Raji (cell line): Measurements from ENCODE around the gene NFASC.

ENCODE experiments used
- POLR2A ChIP-seq: IDR thresholded peaks from 2 replicates; pipeline ENCODE4 v1.6.1; 2011; ENCODE audit warnings: low read depth, low read length, control low read depth; ENCODE audit not compliant: insufficient read depth

The NFASC gene

DNA sequence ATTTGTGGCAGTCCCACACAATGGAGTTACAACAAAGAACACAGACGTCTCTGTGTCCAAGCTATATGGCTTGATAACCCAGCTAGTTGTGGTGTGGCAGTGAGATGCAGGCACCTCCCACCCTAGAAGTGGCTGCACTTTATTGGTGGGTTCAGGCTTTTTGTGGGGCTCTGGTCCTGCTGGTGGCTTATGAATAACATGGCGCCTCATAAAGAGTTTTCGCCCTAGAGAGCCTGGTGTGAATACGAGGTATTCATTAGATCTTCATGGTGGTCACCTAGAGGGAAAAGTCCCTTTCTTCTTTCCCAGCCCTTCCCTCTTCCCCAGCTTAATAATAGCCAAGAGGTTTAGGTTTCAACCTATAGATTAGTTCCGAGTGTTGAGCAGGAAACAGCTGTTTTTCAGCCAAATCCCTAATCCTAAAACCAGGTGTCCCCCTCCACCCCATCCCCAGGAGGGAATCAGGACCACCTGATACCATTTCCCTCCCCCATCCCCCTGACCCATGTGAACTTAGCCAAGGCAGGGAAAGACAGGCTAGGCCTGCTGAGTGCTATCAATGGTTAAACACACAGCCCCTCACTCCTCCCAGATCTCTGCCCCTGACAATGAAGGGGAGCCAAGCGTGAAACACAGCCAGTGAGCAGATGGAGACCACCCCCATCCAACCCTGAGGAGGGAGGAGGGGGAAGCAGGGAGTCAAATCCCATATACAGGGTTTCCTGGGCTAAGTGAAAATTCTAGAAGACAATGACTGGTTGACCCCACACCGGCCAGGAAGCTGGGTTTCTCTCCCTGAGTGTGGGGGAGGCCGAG, 58.2 kb downstream of the NFASC start:
- TF ChIP-seq POLR2A = no peak

DNA sequence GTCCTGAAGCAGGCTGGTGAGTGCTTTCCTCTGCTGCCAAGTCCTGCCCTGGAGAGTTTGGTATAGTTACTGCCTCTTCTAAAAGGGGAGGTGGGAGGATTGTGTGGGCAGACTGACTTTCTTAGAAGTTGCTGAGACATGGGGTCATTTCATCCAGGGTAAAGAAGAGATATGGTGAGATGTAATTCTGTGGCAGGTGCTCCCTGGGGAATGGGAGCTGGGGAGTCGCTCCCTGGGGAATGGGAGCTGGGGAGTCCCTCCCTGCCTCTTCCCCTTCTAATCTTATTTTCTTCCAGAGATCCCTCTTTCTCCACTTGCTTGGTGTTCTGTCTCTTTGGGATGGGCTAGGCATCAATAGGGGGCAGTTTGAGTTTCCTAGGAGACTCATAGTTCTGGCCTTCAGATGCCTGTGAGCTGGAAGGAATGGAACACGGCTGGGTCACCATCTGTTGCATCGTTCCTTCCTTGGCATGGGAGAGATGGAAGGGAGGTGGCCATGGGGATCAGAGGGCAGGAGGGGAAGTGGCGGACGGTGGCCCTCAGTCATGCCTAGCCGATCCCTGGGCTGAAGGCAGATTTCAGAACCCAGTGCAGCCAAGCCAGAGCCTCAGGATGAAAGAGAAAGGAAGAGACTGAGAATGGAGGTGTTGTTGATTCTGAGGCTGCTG, 59.0 kb downstream of the NFASC start:
- TF ChIP-seq POLR2A = no peak

DNA sequence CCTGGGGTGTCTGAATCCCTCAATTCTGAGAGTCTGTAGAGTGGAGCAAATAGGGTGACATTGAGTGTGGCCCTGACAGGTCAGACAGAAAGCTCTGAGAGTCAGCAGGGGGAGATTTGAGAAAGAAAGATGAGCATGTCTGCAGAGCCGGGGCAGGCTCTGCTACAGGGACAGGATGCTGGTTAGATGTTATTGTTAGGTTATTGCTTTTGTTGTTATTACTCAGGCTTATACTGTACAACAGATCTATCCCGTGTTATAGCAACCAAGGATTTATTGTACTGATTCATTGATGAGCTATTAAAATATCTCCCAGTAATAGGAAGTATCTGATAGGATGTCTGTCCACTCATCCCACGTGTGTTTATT, 59.5 kb downstream of the NFASC start:
- no peak for TF ChIP-seq POLR2A

DNA sequence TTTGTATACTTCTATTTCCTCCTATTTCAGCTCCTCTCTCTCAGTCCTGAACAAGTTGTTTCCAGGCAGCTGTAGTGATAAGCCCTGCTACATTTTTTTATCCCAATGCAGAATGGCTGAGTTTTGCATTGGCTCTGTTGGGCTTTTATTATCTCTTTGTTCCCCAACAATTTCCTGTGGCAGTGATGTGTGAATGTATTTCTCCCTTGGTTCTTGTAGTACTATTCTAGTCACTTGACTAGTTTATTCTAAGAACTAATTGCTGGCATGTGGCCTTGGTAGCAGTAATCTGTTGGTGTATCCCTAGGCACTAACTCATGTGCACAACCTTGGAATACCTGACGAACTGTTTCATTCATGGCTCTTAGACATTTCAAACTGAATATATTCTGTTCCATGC, 60.7 kb downstream of the NFASC start:
- no peak for TF ChIP-seq POLR2A

DNA sequence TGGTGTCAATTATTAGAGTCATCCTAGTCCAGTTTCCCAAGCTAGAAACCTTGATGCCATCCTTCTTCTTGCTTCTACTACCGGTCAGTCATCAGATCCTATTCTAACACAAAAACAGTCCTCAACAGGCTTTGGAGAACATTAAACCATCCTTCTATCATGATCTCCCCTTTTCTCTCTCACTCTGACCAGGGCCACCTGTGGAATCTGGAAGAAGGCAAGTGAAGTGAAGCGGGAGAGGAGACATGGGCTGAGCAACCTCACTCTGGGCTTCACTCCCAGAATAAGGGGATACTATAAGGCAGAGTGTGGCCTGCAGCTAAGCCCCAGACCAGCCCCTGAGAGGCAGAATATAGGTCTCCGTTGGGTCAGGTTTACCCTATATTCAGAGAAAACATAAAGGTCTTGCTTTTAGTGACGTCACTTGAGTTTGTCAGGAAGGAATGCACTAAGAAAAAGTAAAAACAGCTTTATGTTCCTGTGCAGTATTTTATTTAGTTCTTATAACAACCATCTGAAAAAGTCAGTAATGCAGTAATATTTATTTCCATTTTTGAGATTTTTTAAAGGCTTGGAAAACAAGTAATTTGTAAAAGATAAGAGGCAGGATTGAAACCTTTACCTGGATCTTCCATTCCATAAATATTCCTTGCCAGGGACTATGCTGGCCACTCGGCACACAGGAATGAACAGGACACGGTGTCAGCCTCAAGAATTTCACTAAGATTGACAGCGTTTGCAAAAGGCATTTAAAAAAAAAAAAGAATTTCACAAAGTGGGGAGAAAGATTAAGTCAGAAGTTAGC, 61.3 kb downstream of the NFASC start:
- no peak for TF ChIP-seq POLR2A

DNA sequence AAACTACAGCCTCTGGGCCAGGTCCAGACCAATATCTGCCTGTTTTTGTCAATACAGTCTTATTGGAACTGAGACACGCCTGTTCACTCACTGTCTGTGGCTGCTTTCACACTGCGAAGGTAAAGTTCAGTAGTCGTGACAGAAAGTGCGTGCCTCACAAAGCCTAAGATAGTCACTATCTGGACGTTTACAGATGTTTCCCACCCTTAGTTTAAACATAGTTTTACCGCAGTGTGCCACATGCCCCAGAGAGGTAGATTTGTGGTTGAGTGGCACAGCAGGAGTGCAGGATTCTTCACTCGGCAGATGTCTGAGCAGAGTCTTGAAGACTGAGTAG, 61.9 kb downstream of the NFASC start:
- no peak for TF ChIP-seq POLR2A

DNA sequence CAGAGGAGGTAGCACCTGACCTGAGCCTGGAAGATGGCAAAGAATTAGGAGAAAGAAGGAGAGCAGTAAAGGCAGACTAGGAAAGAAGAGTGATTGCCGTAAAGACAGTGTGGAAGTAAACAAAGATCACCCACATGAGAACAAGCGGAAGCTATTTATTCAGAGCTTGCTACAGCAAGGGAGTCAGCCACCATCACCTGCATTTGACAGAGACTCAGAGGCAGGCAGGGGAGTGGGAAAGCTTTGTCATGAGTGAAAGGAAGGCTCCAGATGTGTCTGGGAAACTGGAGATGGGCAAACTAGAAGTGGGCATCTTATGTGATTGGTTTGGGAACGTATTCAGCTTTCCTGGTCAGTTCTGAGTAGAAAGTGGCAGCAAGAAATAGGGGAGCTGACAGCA, 64.5 kb downstream of the NFASC start:
- TF ChIP-seq POLR2A = no peak

DNA sequence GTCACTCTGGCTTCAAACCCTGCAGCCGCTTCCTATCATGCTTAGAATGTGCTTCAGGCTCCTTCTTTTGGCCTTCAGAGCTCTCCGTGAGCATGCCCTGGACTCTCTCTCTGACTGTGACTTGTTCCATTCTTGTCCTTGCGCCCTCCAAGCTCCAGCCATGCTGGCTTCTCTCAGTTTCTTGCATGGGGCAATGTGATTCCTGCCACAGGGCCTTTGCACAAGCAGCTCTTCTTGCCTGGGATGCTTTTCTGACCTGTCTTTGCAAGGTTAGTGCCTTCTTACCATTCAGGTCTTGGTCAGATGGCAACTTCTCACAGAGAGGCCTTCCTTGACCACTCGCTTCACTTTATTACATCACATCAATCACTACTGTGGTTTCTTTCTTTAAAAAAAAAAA, 66.1 kb downstream of the NFASC start:
- TF ChIP-seq POLR2A = no peak

DNA sequence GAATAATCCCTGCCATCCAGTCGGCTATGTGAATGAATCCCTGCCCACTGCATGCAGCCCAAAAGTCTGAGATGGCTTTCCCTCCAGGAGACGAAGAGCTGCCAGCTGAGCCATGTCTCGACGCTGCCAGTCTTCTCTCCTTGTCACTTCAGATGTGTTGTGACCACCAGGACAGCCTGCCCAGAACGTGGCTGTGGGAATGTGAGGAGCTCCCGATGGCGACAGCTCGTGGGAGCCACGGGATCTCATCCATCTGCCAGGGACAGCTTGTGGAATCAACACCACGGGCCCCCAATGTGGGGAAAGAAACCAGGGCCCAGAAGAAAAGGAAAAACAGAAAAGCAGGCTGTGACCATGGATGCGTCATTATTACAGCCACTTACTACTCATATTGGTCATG, 67.2 kb downstream of the NFASC start:
- TF ChIP-seq POLR2A = no peak

DNA sequence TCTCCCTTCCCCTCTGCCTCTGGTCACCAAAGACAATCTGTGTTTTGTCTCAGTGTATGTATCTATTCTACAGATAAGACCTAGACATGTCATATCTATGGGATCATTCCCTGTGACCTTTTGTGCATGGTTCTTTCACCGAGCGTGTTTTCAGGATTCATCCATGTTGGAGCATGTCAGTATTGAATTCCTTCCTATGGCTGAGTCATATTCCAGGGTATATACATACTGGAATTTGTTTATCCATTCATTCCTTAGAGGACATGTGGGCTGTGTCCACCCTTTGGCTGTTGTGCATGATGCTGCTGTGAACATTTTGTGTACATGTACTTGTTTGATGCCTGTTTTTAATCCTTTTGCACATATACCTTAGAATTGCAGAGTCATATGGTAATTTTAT, 69.9 kb downstream of the NFASC start:
- TF ChIP-seq POLR2A = no peak

DNA sequence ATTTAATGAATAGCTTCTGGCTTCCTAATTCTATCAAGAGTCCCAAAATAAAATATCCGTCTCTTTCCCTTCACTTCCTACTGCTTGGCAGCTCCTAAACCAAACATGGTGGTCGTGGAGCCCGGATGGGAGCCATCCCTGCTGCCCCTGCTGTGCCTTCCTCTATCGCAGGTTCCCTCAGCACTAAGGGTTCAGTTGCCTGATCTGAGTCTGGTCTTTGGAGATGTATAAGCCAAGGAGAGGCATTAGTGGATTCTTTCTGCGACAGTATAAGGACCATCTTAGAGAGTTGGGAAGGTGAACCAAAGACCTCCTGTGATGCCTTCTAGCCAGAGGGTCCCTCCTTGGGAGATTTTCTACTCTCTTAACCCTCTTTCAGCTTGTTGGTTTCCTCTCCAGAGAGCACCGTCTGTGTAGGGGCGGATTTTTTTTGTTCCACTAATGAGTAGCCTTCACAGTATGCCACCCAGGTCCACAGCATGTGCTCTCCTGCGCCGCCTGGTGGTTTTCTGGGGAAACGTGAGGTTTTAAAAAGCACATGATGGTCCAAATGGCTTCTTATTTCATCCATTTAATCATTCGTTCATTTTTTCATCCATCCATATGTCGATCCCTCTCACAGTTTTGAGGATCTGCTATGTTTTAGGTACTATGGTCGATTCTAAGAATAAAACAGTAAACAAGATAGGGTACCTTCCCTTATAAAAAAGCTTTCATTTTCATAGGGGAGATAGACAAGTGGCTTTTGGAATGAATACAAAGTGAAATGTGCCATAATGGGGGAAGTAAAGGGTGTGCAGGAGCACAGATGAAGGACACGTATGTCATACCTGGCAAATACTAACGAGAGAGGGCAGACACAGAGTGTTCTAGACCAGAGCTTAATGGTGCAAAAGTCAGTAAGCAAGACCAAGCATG, 71.0 kb downstream of the NFASC start:
- no peak for TF ChIP-seq POLR2A

DNA sequence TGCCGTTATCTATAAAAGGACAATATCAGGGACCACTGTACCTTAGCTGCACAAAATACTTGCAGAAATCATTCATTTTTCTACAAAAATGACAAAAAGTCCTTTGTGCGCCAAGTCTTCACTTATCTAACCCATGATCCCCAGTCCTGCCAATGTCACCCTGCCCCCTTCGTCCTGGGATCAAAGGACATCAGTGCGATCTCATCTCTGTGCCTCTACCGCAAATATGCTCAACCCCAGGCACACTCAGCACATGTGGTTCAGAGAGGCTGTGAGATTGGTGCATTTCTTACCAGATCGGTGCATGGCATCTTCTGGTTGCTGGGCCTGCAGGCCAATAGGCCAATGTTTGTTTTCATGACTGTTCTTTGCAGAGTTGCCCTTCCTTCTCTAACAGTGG, 72.8 kb downstream of the NFASC start:
- TF ChIP-seq POLR2A = no peak

DNA sequence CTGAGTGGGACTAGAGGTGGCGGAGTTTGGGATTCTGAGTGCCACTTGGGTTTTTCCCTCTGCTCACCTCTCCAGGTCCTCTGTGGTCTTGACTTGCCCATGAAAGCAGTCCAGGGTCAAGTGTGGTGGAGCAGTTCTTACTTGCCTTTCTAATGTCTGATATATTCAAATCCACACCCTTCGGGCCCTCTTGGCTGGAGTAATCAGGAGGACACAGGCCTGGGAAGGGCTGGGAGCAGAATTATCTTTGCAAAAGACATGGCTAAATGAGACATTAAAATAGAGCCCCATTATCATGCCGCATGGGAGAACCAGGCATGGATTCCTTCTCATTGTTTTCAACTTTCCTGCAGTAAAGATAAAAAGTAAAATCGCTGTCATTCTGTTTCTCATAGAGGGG, 74.0 kb downstream of the NFASC start:
- TF ChIP-seq POLR2A = no peak

DNA sequence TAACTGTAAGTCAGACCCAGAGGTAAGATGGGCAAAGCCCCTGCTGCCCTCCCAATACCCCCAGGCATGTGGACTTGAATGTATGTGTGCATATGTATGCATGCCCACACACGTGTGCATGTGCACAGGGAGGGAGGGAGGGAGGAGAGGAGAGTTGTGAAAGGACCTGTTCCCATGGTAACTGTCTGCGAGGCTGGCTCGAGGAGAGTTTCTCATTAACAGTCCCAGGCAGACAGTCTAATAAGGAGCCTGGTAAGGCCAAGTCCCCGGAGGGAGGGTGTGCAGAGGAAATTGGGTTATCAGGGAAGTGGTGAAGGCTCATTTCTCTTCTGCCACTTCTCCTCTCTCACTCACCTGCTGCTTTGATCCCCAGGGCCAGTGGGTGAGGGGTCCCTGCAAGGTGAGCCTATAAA, 74.9 kb downstream of the NFASC start:
- no peak for TF ChIP-seq POLR2A

DNA sequence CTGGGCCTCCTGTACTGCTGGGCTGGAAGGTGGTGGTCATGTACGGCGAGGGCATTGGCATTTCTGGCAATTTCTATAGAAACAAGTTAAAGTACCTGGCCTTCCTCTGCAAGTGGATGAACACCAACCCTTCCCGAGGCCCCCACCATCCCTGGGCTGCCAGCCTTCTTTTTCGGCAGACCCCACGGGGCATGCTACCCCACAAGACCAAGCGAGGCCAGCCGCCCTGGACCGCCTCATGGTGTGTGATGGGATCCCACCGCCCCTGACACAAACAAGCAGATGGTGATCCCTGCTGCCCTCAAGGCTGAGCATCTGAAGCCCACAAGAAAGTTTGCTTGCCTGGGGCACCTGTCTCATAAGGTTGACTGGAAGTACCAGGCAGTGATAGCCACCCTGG, 76.0 kb downstream of the NFASC start:
- no peak for TF ChIP-seq POLR2A

DNA sequence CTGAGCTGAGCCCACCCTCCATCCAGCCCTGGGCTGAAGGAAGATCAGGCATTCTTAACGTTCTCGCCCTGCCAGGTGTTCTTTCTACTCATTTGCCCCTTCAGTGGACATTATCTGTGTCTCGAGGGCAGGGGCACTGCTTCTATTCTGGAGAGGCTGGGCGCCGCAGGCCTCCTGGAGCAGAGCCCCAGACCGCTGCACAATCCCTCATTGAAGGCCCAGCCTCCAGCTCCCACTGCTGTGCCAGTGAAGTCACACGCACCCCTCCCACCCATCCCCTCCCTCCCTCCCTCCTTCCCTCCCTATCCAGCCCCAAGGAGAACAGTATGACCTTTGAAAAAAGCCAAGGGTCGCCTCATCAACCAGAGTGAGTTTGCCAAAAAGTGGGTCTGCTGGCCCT, 76.7 kb downstream of the NFASC start:
- TF ChIP-seq POLR2A = no peak

DNA sequence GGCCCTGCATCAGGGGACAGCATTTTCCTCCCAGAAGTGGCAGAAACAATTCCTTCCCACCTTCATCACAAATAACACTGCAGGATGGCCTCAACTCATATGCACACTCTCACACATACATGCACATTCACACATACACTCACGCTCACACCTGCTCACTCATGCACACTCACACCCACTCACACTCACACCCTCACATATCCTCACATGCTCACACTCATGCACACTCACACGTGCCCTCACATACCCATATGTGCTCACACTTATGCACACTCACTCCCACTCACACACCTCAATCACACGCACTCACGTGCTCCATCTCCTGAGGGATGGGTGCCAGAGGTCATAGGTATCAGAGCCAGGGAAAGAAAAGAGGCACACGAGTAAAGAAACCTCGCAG, 77.1 kb downstream of the NFASC start:
- no peak for TF ChIP-seq POLR2A
